SK-N-MC (cell line): ENCODE measurements around the gene NF2.

ENCODE experiments used
- EZH2 ChIP-seq: fragments of 200-600 bp; sonication (generic); IDR thresholded peaks from one replicate; pipeline ENCODE4 v1.6.1; 2017; ENCODE audit warnings: antibody characterized with exemption
- FOXP2 ChIP-seq: optimal IDR thresholded peaks from 2 replicates; pipeline ENCODE3; 2011; ENCODE audit warnings: mild to moderate bottlenecking, moderate library complexity; ENCODE audit not compliant: insufficient read depth; ENCODE audit errors: extremely low read length, control extremely low read depth
- POLR2AphosphoS5 ChIP-seq: IDR thresholded peaks from 2 replicates; pipeline ENCODE4 v1.6.1; 2012; ENCODE audit warnings: mild to moderate bottlenecking, low read depth, low read length, borderline replicate concordance

DNA sequence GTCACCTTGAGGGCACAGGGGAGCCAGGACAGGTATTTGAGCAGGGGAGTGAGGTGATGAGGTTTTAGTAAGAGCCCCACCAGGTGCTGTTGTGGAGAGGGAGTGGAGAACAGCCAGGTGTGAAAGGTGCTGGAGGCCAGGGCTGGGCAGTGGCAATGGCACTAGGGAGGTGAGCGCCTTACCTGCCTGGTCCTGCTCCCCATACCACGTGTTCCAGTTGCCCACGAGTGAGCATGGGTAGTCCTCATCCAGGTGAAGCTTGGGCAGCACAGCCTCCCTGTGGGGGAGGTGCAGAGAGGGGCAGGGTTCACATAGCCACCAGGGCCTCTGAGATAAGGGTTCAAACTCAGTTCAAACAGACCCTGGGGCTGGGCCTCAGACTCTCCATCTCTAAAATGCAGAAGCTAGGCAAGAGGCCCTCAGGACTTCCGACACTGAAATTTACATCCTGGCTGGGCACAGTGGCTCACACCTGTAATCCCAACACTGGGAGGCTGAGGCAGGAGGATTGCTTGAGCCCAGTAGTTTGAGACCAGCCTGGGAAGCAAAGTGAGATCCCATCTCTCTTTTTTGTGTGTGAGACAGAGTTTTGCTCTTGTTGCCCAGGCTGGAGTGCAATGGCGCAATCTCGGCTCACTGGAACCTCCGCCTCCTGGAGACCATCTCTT, 34.3 kb upstream of the NF2 start:
- TF ChIP-seq FOXP2 (no peak), POLR2AphosphoS5 (no peak), EZH2 (no peak)
